ENCODE measurements around the gene GGA2.
"Not testable (repeated sequence)": the region's sequence is repeated elsewhere in the genome, so short reads cannot be mapped to it uniquely, and the experiment has no call there.

- TF ChIP-seq, protein P1, sequence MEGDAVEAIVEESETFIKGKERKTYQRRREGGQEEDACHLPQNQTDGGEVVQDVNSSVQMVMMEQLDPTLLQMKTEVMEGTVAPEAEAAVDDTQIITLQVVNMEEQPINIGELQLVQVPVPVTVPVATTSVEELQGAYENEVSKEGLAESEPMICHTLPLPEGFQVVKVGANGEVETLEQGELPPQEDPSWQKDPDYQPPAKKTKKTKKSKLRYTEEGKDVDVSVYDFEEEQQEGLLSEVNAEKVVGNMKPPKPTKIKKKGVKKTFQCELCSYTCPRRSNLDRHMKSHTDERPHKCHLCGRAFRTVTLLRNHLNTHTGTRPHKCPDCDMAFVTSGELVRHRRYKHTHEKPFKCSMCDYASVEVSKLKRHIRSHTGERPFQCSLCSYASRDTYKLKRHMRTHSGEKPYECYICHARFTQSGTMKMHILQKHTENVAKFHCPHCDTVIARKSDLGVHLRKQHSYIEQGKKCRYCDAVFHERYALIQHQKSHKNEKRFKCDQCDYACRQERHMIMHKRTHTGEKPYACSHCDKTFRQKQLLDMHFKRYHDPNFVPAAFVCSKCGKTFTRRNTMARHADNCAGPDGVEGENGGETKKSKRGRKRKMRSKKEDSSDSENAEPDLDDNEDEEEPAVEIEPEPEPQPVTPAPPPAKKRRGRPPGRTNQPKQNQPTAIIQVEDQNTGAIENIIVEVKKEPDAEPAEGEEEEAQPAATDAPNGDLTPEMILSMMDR (IDR thresholded peaks at IDR 0.05): not testable (repeated sequence)
- not testable (repeated sequence) for TF ChIP-seq POLR2A, EP300, POLR2AphosphoS5 (IDR thresholded peaks at IDR 0.05)
Measured at GRCh38 chr16:23540817-23541178, 30.5 kb upstream of the GGA2 start.

All from sigmoid colon (tissue), 4 donors.